BJ (cell line): ENCODE measurements around the gene ABCA7. TPM values are rescaled to one million over a fixed set of nuclear protein-coding genes. Genes with fewer than 3 reads are reported as not detected.

Source experiments
- CTCF ChIA-PET: fragments of 350-600 bp; formaldehyde crosslinking; extraction: SDS; loops from one replicate; lab custom pipeline; 2021; ENCODE audit warnings: antibody characterized with exemption, inconsistent platforms; lab: Yijun Ruan, JAX
- POLR2A ChIA-PET: fragments of 300-600 bp; sonication (Branson Sonifier 250); formaldehyde crosslinking; extraction: SDS; loops from one replicate; lab custom pipeline; 2021; ENCODE audit warnings: antibody characterized with exemption; lab: Charles Lee
- DNase-seq: peaks from one replicate; pipeline ENCODE4 v3.0.0-alpha.2; 2011; ENCODE audit warnings: low read depth
- H3K27me3 ChIP-seq: 2 replicates; pipeline ENCODE4 v1.6.0; 2011; ENCODE audit warnings: low read length; ENCODE audit not compliant: control insufficient read depth, insufficient read depth
- H3K36me3 ChIP-seq: 2 replicates; pipeline ENCODE4 v1.5.1; 2011; ENCODE audit warnings: low read length; ENCODE audit not compliant: control insufficient read depth, insufficient read depth
- H3K4me3 ChIP-seq: 2 replicates; pipeline ENCODE4 v1.5.1; 2011; ENCODE audit warnings: low read depth, mild to moderate bottlenecking, control low read depth, low read length
- CTCF ChIP-seq: IDR thresholded peaks from 2 replicates; pipeline ENCODE4 v1.5.1; 2011; ENCODE audit warnings: low read depth, mild to moderate bottlenecking, control low read depth, inconsistent platforms, low read length, moderate library complexity; ENCODE audit not compliant: insufficient read depth
- polyA plus RNA-seq: library from polyadenylated mRNA; depleted of rRNA; stranded (reverse); fragments of >200 nt; gene quantifications from 2 replicates; pipeline ENCODE4 v1.2.3, GENCODE V29; 2011

ABCA7 gene
- polyA plus RNA-seq, 1 experiment, result 1.9 TPM

- H3K4me3 ChIP-seq, result peak within 1 kb of the TSS; percentile 99
- ChIA-PET POLR2A (interaction anchor here (0.7 kb wide), 1 partner anchor 111 kb away, joined by 3 read pairs; no protein-coding TSS in a partner anchor), CTCF (interaction anchor here (0.7 kb wide), 1 partner anchor 234 kb away, joined by 3 read pairs; no protein-coding TSS in a partner anchor)
- H3K36me3 ChIP-seq, result peaks cover 15% of the 10 kb centered on the region
- DNase-seq, result peak; percentile 75
- H3K27me3 ChIP-seq, result no peaks in the 10 kb centered on the region
- no peak for TF ChIP-seq CTCF
Measured at GRCh38 chr19:1094978-1095701, 55.2 kb downstream of the ABCA7 start, which contains the start of gene POLR2E. Gene POLR2E (minus strand): TSS chr19:1095375. CDS start chr19:1095315, 60 bp downstream.

DNA sequence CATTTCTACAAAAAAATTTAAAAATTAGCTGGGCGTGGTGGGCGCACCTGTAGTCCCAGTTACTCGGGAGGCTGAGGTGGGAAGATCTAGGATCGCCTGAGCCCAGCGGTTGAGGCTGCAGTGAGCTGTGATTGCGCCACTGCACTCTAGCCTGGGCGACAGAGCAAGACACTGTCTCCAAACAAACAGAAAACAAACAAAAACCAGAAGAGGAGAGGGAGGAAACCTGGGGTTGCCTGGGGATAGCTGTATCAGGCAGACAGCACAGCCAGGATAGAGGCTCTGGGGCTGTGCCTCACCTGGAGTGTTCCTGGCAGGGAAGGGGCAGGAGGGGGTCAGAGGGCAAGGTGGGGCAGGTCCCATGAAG lies 57.9 kb downstream of the ABCA7 start:
- DNase-seq, result no peak
- POLR2A ChIA-PET, result no interaction called here
- Histone ChIP-seq H3K4me3 (no peak overlapping the region), H3K27me3 (no peaks in the 10 kb centered on the region), H3K36me3 (peaks cover 2% of the 10 kb centered on the region; the same call in 1 of the 2 replicates)
- CTCF ChIA-PET, result interaction anchor here (0.6 to 1.0 kb wide), 2 partner anchors 35 to 259 kb away, joined by 3 read pairs; no protein-coding TSS in a partner anchor
- no peak for TF ChIP-seq CTCF

GRCh38 chr19:1098177-1099051 lies 58.5 kb downstream of the ABCA7 start:
- no peak for TF ChIP-seq CTCF
- Histone ChIP-seq H3K4me3 (no peak overlapping the region), H3K36me3 (peaks cover 2% of the 10 kb centered on the region; the same call in 1 of the 2 replicates), H3K27me3 (no peaks in the 10 kb centered on the region)
- POLR2A ChIA-PET, result interaction anchor here (0.5 kb wide), 1 partner anchor 70 kb away, joined by 3 read pairs; no protein-coding TSS in a partner anchor
- CTCF ChIA-PET, result interaction anchor here (0.6 kb wide), 1 partner anchor 34 kb away, joined by 3 read pairs; no protein-coding TSS in a partner anchor
- DNase-seq, result no peak

DNA sequence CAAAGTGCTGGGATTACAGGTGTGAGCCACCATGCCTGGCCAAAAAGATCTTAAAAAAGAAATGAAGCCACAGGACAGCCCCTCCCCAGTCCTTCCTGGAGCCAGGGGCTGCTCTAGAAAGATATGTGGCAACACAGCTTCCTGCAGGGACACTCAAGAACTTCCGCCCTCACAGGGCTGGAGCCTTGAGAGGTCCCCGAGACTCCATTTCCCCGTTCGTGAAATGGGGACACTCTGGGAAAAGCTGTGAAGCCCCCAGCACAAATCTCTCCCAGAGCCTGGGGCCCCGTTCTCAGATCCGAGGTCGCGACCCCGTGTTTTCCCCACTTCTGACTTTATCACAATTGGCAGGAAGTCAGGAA lies 61.4 kb downstream of the ABCA7 start:
- Histone ChIP-seq H3K36me3 (peaks cover 5% of the 10 kb centered on the region), H3K27me3 (no peaks in the 10 kb centered on the region), H3K4me3 (no peak overlapping the region; the same call in 1 of the 2 replicates)
- no peak for TF ChIP-seq CTCF
- DNase-seq, result no peak
- ChIA-PET POLR2A (interaction anchor here (0.7 kb wide), 1 partner anchor 91 kb away, joined by 3 read pairs; no protein-coding TSS in a partner anchor), CTCF (interaction anchor here (0.7 to 5.6 kb wide), 8 partner anchors 12 to 143 kb away, joined by 3 to 29 read pairs (median 3); partner anchors contain the start of gene CNN2)
